Measurements from ENCODE around the gene CYP46A1. TPM values are rescaled to one million over a fixed set of nuclear protein-coding genes. Genes with fewer than 3 reads are reported as not detected.

The CYP46A1 gene
- total RNA-seq, 2 experiments from 2014 or later = 0.11 to 0.22 TPM

DNA sequence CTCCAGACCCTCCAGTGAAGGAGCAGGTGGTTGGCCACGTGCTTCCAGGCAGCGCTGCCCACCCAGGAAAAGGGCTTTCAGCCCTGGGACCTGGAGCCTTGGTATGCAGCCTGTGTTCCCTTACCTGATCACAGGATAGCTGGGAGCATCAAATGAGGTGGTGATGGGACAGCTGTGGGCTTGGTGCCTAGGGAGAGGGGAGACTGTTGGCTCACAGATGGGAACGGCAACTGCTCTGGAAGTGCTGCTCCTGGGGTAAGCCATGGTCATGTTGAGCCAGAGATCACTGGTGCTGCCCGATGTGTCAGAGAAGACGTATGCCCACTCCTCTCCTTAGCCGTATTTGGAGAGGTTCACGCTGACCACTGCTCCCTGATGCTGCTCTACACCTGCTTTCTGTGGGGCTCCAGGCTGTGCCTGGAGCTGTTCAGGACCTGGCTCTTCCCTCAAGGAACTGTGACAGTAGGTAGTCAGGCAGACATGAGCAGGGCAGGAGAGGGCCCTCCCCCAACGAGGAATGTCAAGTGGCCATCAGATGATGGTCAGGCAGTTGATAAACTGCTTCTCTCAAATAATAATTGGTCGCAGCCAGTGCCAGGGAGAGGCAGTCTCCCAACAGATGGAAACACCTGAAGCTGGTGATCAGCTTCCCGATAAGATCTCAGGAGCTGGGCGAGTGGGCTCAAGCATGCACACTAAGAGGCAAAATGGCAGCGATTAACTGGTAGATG lies 2.8 kb upstream of the CYP46A1 start:
- H3K36me3 Mint-ChIP-seq (ENCODE audit: low read depth) = no peaks in the 10 kb centered on the region
- peaks cover 12% of the 10 kb centered on the region for H3K4me1 Mint-ChIP-seq (ENCODE audit: low read depth)
- intact Hi-C loops (cut with DNase I, micrococcal nuclease) = loop anchor here in 1 of 2 experiments (5.0 to 10.0 kb wide), 3 partner anchors 291 to 696 kb away; partner anchors contain the start of gene WDR25
- H3K27me3 Mint-ChIP-seq = peaks cover 3% of the 10 kb centered on the region
- Histone ChIP-seq H3K36me3 (ENCODE audit: insufficient read depth, low read length) (no peaks in the 10 kb centered on the region), H3K4me3 (ENCODE audit: low read length) (no peak overlapping the region), H3K9me3 (ENCODE audit: control insufficient read depth in 1 of 2, insufficient read depth in 1 of 2, low read length in 2 of 2) (peaks cover 7 to 22% of the 10 kb centered on the region in 2 experiments), H3K27ac (ENCODE audit: low read depth in 1 of 2, low read length in 2 of 2) (no peak overlapping the region), H3K27me3 (ENCODE audit: control insufficient read depth in 1 of 2, insufficient read depth in 2 of 2, low read length in 2 of 2) (no peaks in the 10 kb centered on the region), H3K4me1 (ENCODE audit: insufficient read depth, low read length) (peaks cover 33% of the 10 kb centered on the region)
- POLR2A ChIA-PET = no interaction called here
- DNase-seq (peak in 1 of 14 experiments; percentile 14), ATAC-seq (ENCODE audit: poor library complexity) (no peak)
- H3K9me3 Mint-ChIP-seq = no peaks in the 10 kb centered on the region
- peak overlapping the region; percentile 15 for H3K4me3 Mint-ChIP-seq
- no peak for TF ChIP-seq CTCF (IDR thresholded peaks at IDR 0.05)
- CTCF ChIA-PET = no interaction called here
- H3K27ac Mint-ChIP-seq = no peak overlapping the region

GRCh38 chr14:99681832-99682148 lies 2.3 kb upstream of the CYP46A1 start:
- H3K36me3 ChIP-seq (ENCODE audit: insufficient read depth, low read length) = no peaks in the 10 kb centered on the region
- no peak for TF ChIP-seq CTCF (IDR thresholded peaks at IDR 0.05)
- H3K4me3 ChIP-seq (ENCODE audit: low read length) = no peak overlapping the region
- Mint-ChIP-seq H3K4me3 (peak overlapping the region; percentile 70), H3K27me3 (peaks cover 4% of the 10 kb centered on the region), H3K9me3 (no peaks in the 10 kb centered on the region), H3K27ac (no peak overlapping the region), H3K4me1 (ENCODE audit: low read depth) (peaks cover 12% of the 10 kb centered on the region), H3K36me3 (ENCODE audit: low read depth) (no peaks in the 10 kb centered on the region)
- CTCF ChIA-PET = no interaction called here
- peaks cover 7 to 22% of the 10 kb centered on the region in 2 experiments for H3K9me3 ChIP-seq (ENCODE audit: control insufficient read depth in 1 of 2, insufficient read depth in 1 of 2, low read length in 2 of 2)
- ATAC-seq (ENCODE audit: poor library complexity) (no peak), DNase-seq (no peak)
- H3K27ac ChIP-seq (ENCODE audit: low read depth in 1 of 2, low read length in 2 of 2) = no peak overlapping the region
- H3K27me3 ChIP-seq (ENCODE audit: control insufficient read depth in 1 of 2, insufficient read depth in 2 of 2, low read length in 2 of 2) = peaks cover 0 to under 1% of the 10 kb centered on the region in 2 experiments
- intact Hi-C loops (cut with DNase I, micrococcal nuclease) = loop anchor here (1.0 to 10.0 kb wide), 7 partner anchors 77 to 696 kb away; partner anchors contain the start of genes CCDC85C (in 1 of the 2), EML1 (in 1 of the 2) and WDR25 (in 1 of the 2)
- POLR2A ChIA-PET = no interaction called here
- peaks cover 28% of the 10 kb centered on the region for H3K4me1 ChIP-seq (ENCODE audit: insufficient read depth, low read length)

- TF ChIP-seq CTCF (IDR thresholded peaks at IDR 0.05) = peak; percentile 88
- H3K4me3 Mint-ChIP-seq = peak overlapping the region; percentile 95
- H3K4me1 ChIP-seq (ENCODE audit: insufficient read depth, low read length) = peaks cover 26% of the 10 kb centered on the region
- H3K9me3 ChIP-seq (ENCODE audit: control insufficient read depth in 1 of 2, insufficient read depth in 1 of 2, low read length in 2 of 2) = peaks cover 0 to 11% of the 10 kb centered on the region in 2 experiments
- H3K4me1 Mint-ChIP-seq (ENCODE audit: low read depth) = peaks cover 12% of the 10 kb centered on the region
- no peak overlapping the region for H3K27ac Mint-ChIP-seq
- no peaks in the 10 kb centered on the region for H3K9me3 Mint-ChIP-seq
- H3K27ac ChIP-seq (ENCODE audit: low read depth in 1 of 2, low read length in 2 of 2) = peak overlapping the region; percentile 46 to 50
- H3K27me3 ChIP-seq (ENCODE audit: control insufficient read depth in 1 of 2, insufficient read depth in 2 of 2, low read length in 2 of 2) = peaks cover 2 to 10% of the 10 kb centered on the region in 2 experiments
- POLR2A ChIA-PET = interaction anchor here (1.0 to 2.3 kb wide), 5 partner anchors 15 to 202 kb away, joined by 3 to 23 read pairs (median 3); partner anchors contain the start of genes CCDC85C, CCNK, EML1 and SETD3
- CTCF ChIA-PET = interaction anchor here (1.0 kb wide), 2 partner anchors 13 to 201 kb away, joined by 4 to 7 read pairs; no protein-coding TSS in a partner anchor
- H3K36me3 ChIP-seq (ENCODE audit: insufficient read depth, low read length) = no peaks in the 10 kb centered on the region
- H3K4me3 ChIP-seq (ENCODE audit: low read length) = peak overlapping the region; percentile 64
- ATAC-seq (ENCODE audit: poor library complexity) = peak; percentile 11
- peaks cover 14% of the 10 kb centered on the region for H3K27me3 Mint-ChIP-seq
- peak; percentile 70 to 90 (median 78) for DNase-seq
- intact Hi-C loops (cut with DNase I, micrococcal nuclease) = loop anchor here (1.0 to 10.0 kb wide), 7 partner anchors 78 to 694 kb away; partner anchors contain the start of genes CCDC85C (in 1 of the 2), EML1 (in 1 of the 2) and WDR25 (in 1 of the 2)
- H3K36me3 Mint-ChIP-seq (ENCODE audit: low read depth) = no peaks in the 10 kb centered on the region
Observed at GRCh38 chr14:99682809-99683618, 1.1 kb upstream of the CYP46A1 start.

All from CD4-positive, alpha-beta T cell (primary cell).